NCI-H2227 (cell line): ENCODE data around the gene LMO7.

Experiments
- DNase-seq: peaks from one replicate; lab custom pipeline; 2025; ENCODE audit not compliant: unreplicated experiment; lab: John Stamatoyannopoulos, UW

The LMO7 gene

GRCh38 chr13:75635828-75636435, at the start of gene LMO7:
LMO7 (plus strand) TSS chr13:75636330; CDS start chr13:75636658, 328 bp downstream.
- DNase-seq = peak; percentile 10

- DNase-seq = no peak
These were observed 48.5 kb upstream of the LMO7 start for GRCh38 chr13:75587679-75588078.

- DNase-seq = no peak
These were observed 39.4 kb upstream of the LMO7 start for GRCh38 chr13:75596657-75597182.

GRCh38 chr13:75600371-75600770, 35.8 kb upstream of the LMO7 start:
- DNase-seq = no peak

GRCh38 chr13:75603038-75603437, 33.1 kb upstream of the LMO7 start:
- DNase-seq = no peak

GRCh38 chr13:75607447-75607846, 28.7 kb upstream of the LMO7 start:
- DNase-seq = no peak

- no peak for DNase-seq
These were observed 25.7 kb upstream of the LMO7 start for GRCh38 chr13:75610466-75610865.

- no peak for DNase-seq
These were observed 23.8 kb upstream of the LMO7 start for GRCh38 chr13:75612354-75612753.

- DNase-seq = no peak
These were observed 18.9 kb upstream of the LMO7 start for GRCh38 chr13:75617230-75617629.

- no peak for DNase-seq
These were observed 17.8 kb upstream of the LMO7 start for GRCh38 chr13:75618308-75618707.

- DNase-seq = no peak
These were observed 16.1 kb upstream of the LMO7 start for GRCh38 chr13:75620020-75620419.

GRCh38 chr13:75621147-75621546, 15.0 kb upstream of the LMO7 start:
- no peak for DNase-seq

GRCh38 chr13:75628801-75629200, 7.3 kb upstream of the LMO7 start:
- no peak for DNase-seq

- DNase-seq = no peak
These were observed 2.8 kb upstream of the LMO7 start for GRCh38 chr13:75633285-75633684.

- DNase-seq = no peak
These were observed 866 bp upstream of the LMO7 start for GRCh38 chr13:75635101-75635827.

- peak; percentile 14 for DNase-seq
These were observed 478 bp downstream of the LMO7 start for GRCh38 chr13:75636436-75637180.

- DNase-seq = no peak
These were observed 1.1 kb downstream of the LMO7 start for GRCh38 chr13:75637181-75637750.

GRCh38 chr13:75639454-75639853, 3.3 kb downstream of the LMO7 start:
- DNase-seq = no peak

- DNase-seq = no peak
These were observed 4.9 kb downstream of the LMO7 start for GRCh38 chr13:75641026-75641425.

- no peak for DNase-seq
These were observed 7.1 kb downstream of the LMO7 start for GRCh38 chr13:75643182-75643581.

GRCh38 chr13:75643693-75644092, 7.6 kb downstream of the LMO7 start:
- no peak for DNase-seq
